GM12878 (cell line): ENCODE data around the gene PDE9A. TPM values are rescaled to one million over a fixed set of nuclear protein-coding genes. Genes with fewer than 3 reads are reported as not detected.

Source experiments
- ATAC-seq: fragments of 200-7000 bp; cut with Tn5 transposase; 3 replicates; pipeline ENCODE4 v1.9.1; 2020; ENCODE audit warnings: mild to moderate bottlenecking, moderate library complexity
- BruUV-seq: library from RNA; stranded (reverse); fragments of 400-500 nt; replicated peaks from 2 replicates; lab custom pipeline; 2021; lab: Mats Ljungman, UMichigan
- CTCF ChIA-PET: fragments of 300-600 bp; sonication (Branson Sonifier 250); formaldehyde crosslinking; extraction: SDS; loops from one replicate; lab custom pipeline; 2021; ENCODE audit warnings: inconsistent platforms; lab: Yijun Ruan, JAX
- POLR2A ChIA-PET: fragments of 350-600 bp; formaldehyde crosslinking; extraction: SDS; loops from one replicate; lab custom pipeline; 2021; ENCODE audit warnings: inconsistent platforms; lab: Charles Lee
- RAD21 ChIA-PET: fragments of 300-600 bp; sonication (Branson Sonifier 250); formaldehyde crosslinking; loops from one replicate; lab custom pipeline; 2023; ENCODE audit warnings: antibody characterized with exemption; ENCODE audit not compliant: unreplicated experiment; lab: Charles Lee
- SMC1A ChIA-PET: fragments of 300-600 bp; sonication (Branson Sonifier 250); formaldehyde crosslinking; loops from one replicate; lab custom pipeline; 2023; ENCODE audit not compliant: unreplicated experiment, uncharacterized antibody; lab: Charles Lee
- DNase-seq: peaks from one replicate; pipeline ENCODE4 v3.0.0-alpha.2; 2011; ENCODE audit warnings: low read depth, low spot score
- FAIRE-seq: peaks from 3 replicates; lab custom pipeline; 2011; peaks lifted over from hg19 to GRCh38; lab: Jason Lieb, UNC
- H2AFZ ChIP-seq: 2 replicates; pipeline ENCODE4 v1.6.0; 2011; ENCODE audit warnings: low read depth, low read length, control low read depth; ENCODE audit not compliant: control insufficient read depth
- H3K27ac ChIP-seq: 2 replicates; pipeline ENCODE4 v1.5.1; 2011; ENCODE audit warnings: control low read depth; ENCODE audit not compliant: control insufficient read depth, insufficient read depth
- H3K27me3 ChIP-seq, 2 experiments: replicated peaks in 1 of 2; 2 replicates each; pipeline versions ENCODE4 v1.6.0 to v1.6.1; 2011; ENCODE audit warnings: low read length in 1 of 2; ENCODE audit not compliant: control insufficient read depth in 2 of 2, insufficient read depth in 2 of 2
- H3K36me3 ChIP-seq, 2 experiments: 2 replicates each; pipeline ENCODE4 v1.5.1; 2011; ENCODE audit warnings: low read length in 1 of 2; ENCODE audit not compliant: control insufficient read depth in 2 of 2, insufficient read depth in 2 of 2
- H3K4me1 ChIP-seq: 2 replicates; pipeline ENCODE4 v1.6.1; 2011; ENCODE audit warnings: mild to moderate bottlenecking, low read length, moderate library complexity, mixed read lengths; ENCODE audit not compliant: control insufficient read depth, insufficient read depth
- H3K4me2 ChIP-seq: 2 replicates; pipeline ENCODE4 v1.6.0; 2011; ENCODE audit warnings: control low read depth; ENCODE audit not compliant: control insufficient read depth, insufficient read depth
- H3K4me3 ChIP-seq: fragments of 200-600 bp; sonication (generic); 2 replicates; pipeline ENCODE4 v1.5.1; 2016
- H3K79me2 ChIP-seq: 2 replicates; pipeline ENCODE4 v1.6.0; 2011; ENCODE audit warnings: low read length; ENCODE audit not compliant: control insufficient read depth, insufficient read depth
- H3K9ac ChIP-seq: 2 replicates; pipeline ENCODE4 v1.8.0; 2011; ENCODE audit warnings: low read length, control low read depth, mixed read lengths; ENCODE audit not compliant: control insufficient read depth, insufficient read depth
- H3K9me3 ChIP-seq: replicated peaks from 3 replicates; pipeline ENCODE4 v1.5.1; 2011; ENCODE audit warnings: mild to moderate bottlenecking, low read length; ENCODE audit not compliant: control insufficient read depth, insufficient read depth
- H4K20me1 ChIP-seq: 2 replicates; pipeline ENCODE4 v1.6.0; 2011; ENCODE audit not compliant: control insufficient read depth, insufficient read depth
- CBFB ChIP-seq: IDR thresholded peaks from 2 replicates; pipeline ENCODE4 v1.6.1; 2016; ENCODE audit warnings: antibody characterized with exemption, low read depth
- CHD1 ChIP-seq: IDR thresholded peaks from 2 replicates; pipeline ENCODE4 v1.6.1; 2012; ENCODE audit warnings: low read depth, low read length, improper control_type of control experiment
- EED ChIP-seq: sonication (generic); IDR thresholded peaks from 2 replicates; pipeline ENCODE4 v1.6.1; 2016; ENCODE audit warnings: antibody characterized with exemption, low read depth
- NFYB ChIP-seq: IDR thresholded peaks from 2 replicates; pipeline ENCODE4 v1.6.1; 2011; ENCODE audit warnings: low read depth, mild to moderate bottlenecking, low read length, improper control_type of control experiment, moderate library complexity; ENCODE audit not compliant: insufficient read depth
- RAD51 ChIP-seq: fragments of 450-650 bp; IDR thresholded peaks from 2 replicates; pipeline ENCODE4 v1.6.1; 2016; ENCODE audit warnings: moderate library complexity, mild to moderate bottlenecking, inconsistent platforms
- WGBS: methylation state at CpG from one replicate; pipeline ENCODE4 v1.1.6; 2016; ENCODE audit warnings: low lambda C conversion rate; ENCODE audit not compliant: insufficient replicate concordance, insufficient coverage; ENCODE audit errors: missing lambda C conversion rate; 5-methylcytosine and 5-hydroxymethylcytosine counted together
- in situ Hi-C: fragments of 300-500 bp; cut with MboI; formaldehyde crosslinking; loops from 9 replicates; pipeline ENCODE4 v1.14.3; 2018; ENCODE audit warnings: mixed read lengths
- intact Hi-C: fragments of 100-400 bp; cut with micrococcal nuclease; formaldehyde crosslinking; loops from one replicate; pipeline ENCODE4 v1.14.2; 2022; ENCODE audit not compliant: unreplicated experiment
- polyA plus RNA-seq, 11 experiments: library from polyadenylated mRNA; depleted of rRNA in 4 of 11; unstranded in 6 of 11; stranded (reverse) in 5 of 11; fragments of >200 nt; fragmentation: Nextera tagmentation in 4 of 11; fragmentation: Illumina TruSeq in 1 of 11; extraction: Ambion mirVana in 4 of 11; extraction: Trizol in 1 of 11; gene quantifications; 1 replicate in 1 of 11; 2 replicates in 10 of 11; pipeline versions ENCODE4 v1.2.1 to v1.2.3, GENCODE V29; 2011 to 2016; ENCODE audit warnings: inconsistent platforms in 2 of 11, missing spikeins in 2 of 11, low read depth in 1 of 11
- total RNA-seq, 4 experiments: library from RNA; depleted of rRNA in 3 of 4; stranded (reverse); fragments of >200 nt in 3 of 4; fragmentation: Illumina TruSeq in 1 of 4; extraction: Trizol in 1 of 4; gene quantifications; 2 replicates each; pipeline versions ENCODE4 v1.2.1 to v1.2.3, GENCODE V29; 2013 to 2021
- TF ChIP-seq, protein P1 (sequence below): IDR thresholded peaks from 2 replicates; pipeline ENCODE4 v1.6.1; 2012; ENCODE audit warnings: low read depth, low read length, improper control_type of control experiment
- TF ChIP-seq, protein P2 (sequence below): fragments of 450-650 bp; IDR thresholded peaks from 2 replicates; pipeline ENCODE4 v1.6.1; 2016; ENCODE audit warnings: mild to moderate bottlenecking, moderate library complexity, borderline replicate concordance

The PDE9A gene
- total and polyA plus RNA-seq, 10 of the 15 experiments (the other 5 are each of a cell fraction or from before 2014, with no cell fraction given) = 0.08 to 0.45 (median 0.20) TPM; not detected in 1

DNA sequence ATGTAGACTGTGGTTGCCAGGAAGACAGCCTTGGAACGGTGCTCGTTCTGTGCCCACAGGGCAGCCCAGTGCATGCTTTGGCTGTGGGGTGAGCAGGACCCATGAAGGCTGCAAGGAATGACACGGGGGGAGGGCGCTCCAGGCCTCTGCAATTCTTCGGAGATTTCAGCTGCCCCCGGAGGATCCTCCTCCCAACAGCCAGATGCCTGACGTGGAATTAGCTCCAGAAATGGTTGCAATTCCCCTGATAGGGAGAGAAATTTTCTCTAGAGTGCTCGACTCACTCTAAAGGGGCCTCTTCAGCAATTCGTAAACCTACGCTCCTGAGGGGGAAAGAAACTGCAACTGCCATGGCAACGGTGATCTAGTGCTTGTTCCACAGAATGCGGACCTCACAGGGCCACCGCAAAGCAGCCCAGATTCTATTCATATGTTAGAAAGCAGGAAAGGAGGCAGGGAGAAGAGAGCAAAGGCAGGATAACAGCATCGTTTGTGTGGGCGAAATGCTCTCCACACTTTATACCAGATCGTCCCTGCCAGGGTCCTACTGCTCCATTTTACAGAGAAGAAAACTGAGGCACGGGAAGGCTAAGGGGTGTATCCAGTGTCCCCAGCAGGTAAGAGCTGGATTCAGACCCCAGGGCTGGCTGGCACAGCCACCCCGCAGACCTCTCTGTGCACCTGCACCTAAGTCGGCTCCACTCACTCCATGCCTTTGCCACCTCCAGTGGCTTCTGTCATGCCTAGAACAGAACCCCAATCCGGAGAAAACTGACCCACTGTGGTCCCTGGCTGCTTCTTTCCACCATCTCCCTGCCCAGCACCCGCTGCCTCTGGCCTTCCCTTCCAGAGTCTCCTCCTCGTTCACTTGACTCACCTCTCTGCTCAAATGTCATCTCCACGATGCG is 11.9 kb upstream of the PDE9A start:
- no peak for ATAC-seq
- intact Hi-C loops = no loop called here
- BruUV-seq = no TSS peak
- CTCF ChIA-PET = interaction anchor here (0.6 to 0.7 kb wide), 3 partner anchors 10 to 342 kb away, joined by 3 read pairs; no protein-coding TSS in a partner anchor
- POLR2A ChIA-PET = no interaction called here
- Histone ChIP-seq H4K20me1 (no peaks in the 10 kb centered on the region), H3K27ac (no peak overlapping the region), H3K9ac (no peak overlapping the region), H3K36me3 (no peaks in the 10 kb centered on the region)
- DNase-seq = no peak
- FAIRE-seq = no peak
- no peak for TF ChIP-seq NFYB
- TF ChIP-seq CHD1 = no peak
- TF ChIP-seq, protein P1, sequence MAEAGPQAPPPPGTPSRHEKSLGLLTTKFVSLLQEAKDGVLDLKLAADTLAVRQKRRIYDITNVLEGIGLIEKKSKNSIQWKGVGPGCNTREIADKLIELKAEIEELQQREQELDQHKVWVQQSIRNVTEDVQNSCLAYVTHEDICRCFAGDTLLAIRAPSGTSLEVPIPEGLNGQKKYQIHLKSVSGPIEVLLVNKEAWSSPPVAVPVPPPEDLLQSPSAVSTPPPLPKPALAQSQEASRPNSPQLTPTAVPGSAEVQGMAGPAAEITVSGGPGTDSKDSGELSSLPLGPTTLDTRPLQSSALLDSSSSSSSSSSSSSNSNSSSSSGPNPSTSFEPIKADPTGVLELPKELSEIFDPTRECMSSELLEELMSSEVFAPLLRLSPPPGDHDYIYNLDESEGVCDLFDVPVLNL = no peak
- TF ChIP-seq, protein P2, sequence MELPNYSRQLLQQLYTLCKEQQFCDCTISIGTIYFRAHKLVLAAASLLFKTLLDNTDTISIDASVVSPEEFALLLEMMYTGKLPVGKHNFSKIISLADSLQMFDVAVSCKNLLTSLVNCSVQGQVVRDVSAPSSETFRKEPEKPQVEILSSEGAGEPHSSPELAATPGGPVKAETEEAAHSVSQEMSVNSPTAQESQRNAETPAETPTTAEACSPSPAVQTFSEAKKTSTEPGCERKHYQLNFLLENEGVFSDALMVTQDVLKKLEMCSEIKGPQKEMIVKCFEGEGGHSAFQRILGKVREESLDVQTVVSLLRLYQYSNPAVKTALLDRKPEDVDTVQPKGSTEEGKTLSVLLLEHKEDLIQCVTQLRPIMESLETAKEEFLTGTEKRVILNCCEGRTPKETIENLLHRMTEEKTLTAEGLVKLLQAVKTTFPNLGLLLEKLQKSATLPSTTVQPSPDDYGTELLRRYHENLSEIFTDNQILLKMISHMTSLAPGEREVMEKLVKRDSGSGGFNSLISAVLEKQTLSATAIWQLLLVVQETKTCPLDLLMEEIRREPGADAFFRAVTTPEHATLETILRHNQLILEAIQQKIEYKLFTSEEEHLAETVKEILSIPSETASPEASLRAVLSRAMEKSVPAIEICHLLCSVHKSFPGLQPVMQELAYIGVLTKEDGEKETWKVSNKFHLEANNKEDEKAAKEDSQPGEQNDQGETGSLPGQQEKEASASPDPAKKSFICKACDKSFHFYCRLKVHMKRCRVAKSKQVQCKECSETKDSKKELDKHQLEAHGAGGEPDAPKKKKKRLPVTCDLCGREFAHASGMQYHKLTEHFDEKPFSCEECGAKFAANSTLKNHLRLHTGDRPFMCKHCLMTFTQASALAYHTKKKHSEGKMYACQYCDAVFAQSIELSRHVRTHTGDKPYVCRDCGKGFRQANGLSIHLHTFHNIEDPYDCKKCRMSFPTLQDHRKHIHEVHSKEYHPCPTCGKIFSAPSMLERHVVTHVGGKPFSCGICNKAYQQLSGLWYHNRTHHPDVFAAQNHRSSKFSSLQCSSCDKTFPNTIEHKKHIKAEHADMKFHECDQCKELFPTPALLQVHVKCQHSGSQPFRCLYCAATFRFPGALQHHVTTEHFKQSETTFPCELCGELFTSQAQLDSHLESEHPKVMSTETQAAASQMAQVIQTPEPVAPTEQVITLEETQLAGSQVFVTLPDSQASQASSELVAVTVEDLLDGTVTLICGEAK = no peak
- no peak for TF ChIP-seq RAD51
- no peak for TF ChIP-seq EED
- TF ChIP-seq CBFB = no peak
- TF ChIP-seq, all 136 proteins: peak for 0
- H3K79me2 ChIP-seq = no peaks in the 10 kb centered on the region
- WGBS = 21% methylated on average over 24 of the region's 24 CpGs
- H2AFZ ChIP-seq = no peak overlapping the region
- no peaks in the 10 kb centered on the region for H3K4me1 ChIP-seq
- H3K9me3 ChIP-seq = no peaks in the 10 kb centered on the region
- in situ Hi-C loops = no loop called here
- H3K4me3 ChIP-seq = no peak overlapping the region
- peaks cover 0 to 3% of the 10 kb centered on the region in 2 experiments; a peak in 2 of 4 replicates for H3K27me3 ChIP-seq
- ChIA-PET SMC1A (no interaction called here), RAD21 (no interaction called here)
- no peak overlapping the region for H3K4me2 ChIP-seq
